Activated CD8-positive, alpha-beta T cell treated with anti-CD3 and anti-CD28 coated beads for 36 hours (primary cell): ENCODE data around the gene NEURL3. TPM values are rescaled to one million over a fixed set of nuclear protein-coding genes. Genes with fewer than 3 reads are reported as not detected.

Experiments
- ATAC-seq: fragments of 200-7000 bp; cut with Tn5 transposase; one replicate; pipeline ENCODE4 v1.10.0; 2021; ENCODE audit warnings: mild to moderate bottlenecking, moderate library complexity
- CTCF ChIA-PET: fragments of 350-600 bp; sonication (Branson Sonifier 250); formaldehyde crosslinking; loops from one replicate; lab custom pipeline; 2021; ENCODE audit warnings: antibody characterized with exemption; lab: Charles Lee
- POLR2A ChIA-PET: fragments of 350-600 bp; sonication (Branson Sonifier 250); formaldehyde crosslinking; loops from one replicate; lab custom pipeline; 2021; ENCODE audit warnings: antibody characterized with exemption; lab: Charles Lee
- DNase-seq: peaks from one replicate; pipeline ENCODE4 v3.0.0-alpha.2; 2020
- H3K27ac Mint-ChIP-seq: one replicate; pipeline ENCODE4 v1.8.0; 2021; ENCODE audit warnings: mild to moderate bottlenecking, mixed read lengths
- H3K27me3 Mint-ChIP-seq: one replicate; pipeline ENCODE4 v1.8.0; 2021; ENCODE audit warnings: mixed read lengths
- H3K36me3 Mint-ChIP-seq: one replicate; pipeline ENCODE4 v1.8.0; 2021; ENCODE audit warnings: low read depth, mixed read lengths
- H3K4me1 Mint-ChIP-seq: one replicate; pipeline ENCODE4 v1.8.0; 2021; ENCODE audit warnings: low read depth, mixed read lengths
- H3K4me3 Mint-ChIP-seq: one replicate; pipeline ENCODE4 v1.8.0; 2021; ENCODE audit warnings: mild to moderate bottlenecking, moderate library complexity, mixed read lengths
- H3K9me3 Mint-ChIP-seq: one replicate; pipeline ENCODE4 v1.8.0; 2021; ENCODE audit warnings: mixed read lengths
- CTCF ChIP-seq: fragments of 200-600 bp; IDR thresholded peaks from one replicate; pipeline ENCODE4 v1.8.0; 2022; ENCODE audit warnings: antibody characterized with exemption, mild to moderate bottlenecking
- intact Hi-C: fragments of 100-400 bp; cut with micrococcal nuclease; formaldehyde crosslinking; loops from one replicate; pipeline ENCODE4 v1.10.0; 2022
- total RNA-seq, 2 experiments: library from RNA; stranded (reverse); gene quantifications; one replicate each; pipeline ENCODE4 v1.2.3, GENCODE V29; 2021

Gene NEURL3
- total RNA-seq, 2 experiments from 2014 or later: 0.25 TPM; not detected in 1

- ATAC-seq: no peak
- intact Hi-C loops: loop anchor here (5.0 kb wide), 1 partner anchor 36 kb away; the partner anchor contains the start of gene NEURL3
- POLR2A ChIA-PET: no interaction called here
- H3K4me3 Mint-ChIP-seq: no peak overlapping the region
- peaks cover 8% of the 10 kb centered on the region for H3K4me1 Mint-ChIP-seq
- H3K27me3 Mint-ChIP-seq: peaks cover 3% of the 10 kb centered on the region
- no peaks in the 10 kb centered on the region for H3K9me3 Mint-ChIP-seq
- no peaks in the 10 kb centered on the region for H3K36me3 Mint-ChIP-seq
- no peak for TF ChIP-seq CTCF
- no peak overlapping the region for H3K27ac Mint-ChIP-seq
- DNase-seq: no peak
- CTCF ChIA-PET: interaction anchor here (0.7 to 1.7 kb wide), 4 partner anchors 9 to 66 kb away, joined by 3 to 8 read pairs (median 4); no protein-coding TSS in a partner anchor
Measured at GRCh38 chr2:96471772-96472171, 33.4 kb downstream of the NEURL3 start.

GRCh38 chr2:96470636-96471035, 34.5 kb downstream of the NEURL3 start:
- ChIA-PET POLR2A (no interaction called here), CTCF (interaction anchor here (1.0 to 2.6 kb wide), 4 partner anchors 18 to 63 kb away, joined by 4 to 14 read pairs (median 6); no protein-coding TSS in a partner anchor)
- H3K27ac Mint-ChIP-seq: no peak overlapping the region
- peak; percentile 88 for ATAC-seq
- peaks cover 8% of the 10 kb centered on the region for H3K4me1 Mint-ChIP-seq
- peak; percentile 72 for DNase-seq
- peak; percentile 77 for TF ChIP-seq CTCF
- no peaks in the 10 kb centered on the region for H3K36me3 Mint-ChIP-seq
- H3K9me3 Mint-ChIP-seq: no peaks in the 10 kb centered on the region
- intact Hi-C loops: loop anchor here (5.0 kb wide), 1 partner anchor 37 kb away; the partner anchor contains the start of gene NEURL3
- peaks cover 3% of the 10 kb centered on the region for H3K27me3 Mint-ChIP-seq
- H3K4me3 Mint-ChIP-seq: no peak overlapping the region

GRCh38 chr2:96470109-96470508, 35.0 kb downstream of the NEURL3 start:
- ChIA-PET CTCF (interaction anchor here (0.8 to 2.6 kb wide), 14 partner anchors 8 to 149 kb away, joined by 3 to 15 read pairs (median 4); no protein-coding TSS in a partner anchor), POLR2A (no interaction called here)
- no peak overlapping the region for H3K27ac Mint-ChIP-seq

GRCh38 chr2:96468904-96469303, 36.3 kb downstream of the NEURL3 start:
- no peak for DNase-seq
- Mint-ChIP-seq H3K27me3 (peaks cover 3% of the 10 kb centered on the region), H3K9me3 (no peaks in the 10 kb centered on the region), H3K4me3 (no peak overlapping the region), H3K4me1 (peaks cover 8% of the 10 kb centered on the region), H3K27ac (no peak overlapping the region), H3K36me3 (no peaks in the 10 kb centered on the region)
- POLR2A ChIA-PET: no interaction called here
- intact Hi-C loops: no loop called here
- TF ChIP-seq CTCF: no peak
- ATAC-seq: no peak
- CTCF ChIA-PET: interaction anchor here (0.6 to 2.6 kb wide), 7 partner anchors 23 to 92 kb away, joined by 3 to 15 read pairs (median 6); no protein-coding TSS in a partner anchor

More at GRCh38 chr2:96470109-96470508, 35.0 kb downstream of the NEURL3 start:
- peaks cover 8% of the 10 kb centered on the region for H3K4me1 Mint-ChIP-seq
- H3K36me3 Mint-ChIP-seq: no peaks in the 10 kb centered on the region
- H3K27me3 Mint-ChIP-seq: peaks cover 3% of the 10 kb centered on the region
- TF ChIP-seq CTCF: no peak
- H3K9me3 Mint-ChIP-seq: no peaks in the 10 kb centered on the region
- ATAC-seq (no peak), DNase-seq (no peak)
- intact Hi-C loops: loop anchor here (5.0 kb wide), 1 partner anchor 37 kb away; the partner anchor contains the start of gene NEURL3
- H3K4me3 Mint-ChIP-seq: no peak overlapping the region

- TF ChIP-seq CTCF: no peak
- intact Hi-C loops: no loop called here
- DNase-seq (no peak), ATAC-seq (no peak)
- no peaks in the 10 kb centered on the region for H3K27me3 Mint-ChIP-seq
- POLR2A ChIA-PET: no interaction called here
- no peak overlapping the region for H3K27ac Mint-ChIP-seq
- H3K36me3 Mint-ChIP-seq: no peaks in the 10 kb centered on the region
- no peaks in the 10 kb centered on the region for H3K4me1 Mint-ChIP-seq
- H3K4me3 Mint-ChIP-seq: no peak overlapping the region
- CTCF ChIA-PET: no interaction called here
- peaks cover under 1% of the 10 kb centered on the region for H3K9me3 Mint-ChIP-seq
Measured at GRCh38 chr2:96464651-96465050, 40.5 kb downstream of the NEURL3 start.
